Stimulated activated CD4-positive, alpha-beta T cell treated with anti-CD3 and anti-CD28 coated beads, Interleukin-12 subunit alpha, Interleukin-12 subunit beta, amount 100 ng/mL, for 48 hours (primary cell): Measurements from ENCODE around the gene CAV1.

Source experiments
- DNase-seq, 3 donors: peaks; one replicate each; pipeline ENCODE4 v3.0.0-alpha.2; 2020; ENCODE audit warnings: low read depth in 2 of 3, low spot score in 1 of 3

CAV1 gene

GRCh38 chr7:116554911-116555310, 30.1 kb downstream of the CAV1 start:
- DNase-seq, result no peak

GRCh38 chr7:116557066-116557585, 32.3 kb downstream of the CAV1 start:
- DNase-seq, result no peak

- no peak for DNase-seq
These were observed 33.1 kb downstream of the CAV1 start for GRCh38 chr7:116557901-116558300.

- DNase-seq, result no peak
These were observed 35.5 kb downstream of the CAV1 start for GRCh38 chr7:116560021-116560970.

GRCh38 chr7:116561697-116562483, 37.1 kb downstream of the CAV1 start:
- no peak for DNase-seq

- no peak for DNase-seq
These were observed 37.8 kb downstream of the CAV1 start for GRCh38 chr7:116562529-116563121.

GRCh38 chr7:116565981-116566380, 41.1 kb downstream of the CAV1 start:
- DNase-seq, result no peak

GRCh38 chr7:116566666-116567065, 41.8 kb downstream of the CAV1 start:
- no peak for DNase-seq

- DNase-seq, result no peak
These were observed 44.9 kb downstream of the CAV1 start for GRCh38 chr7:116569737-116570136.

- no peak for DNase-seq
These were observed 45.5 kb downstream of the CAV1 start for GRCh38 chr7:116570306-116570705.

GRCh38 chr7:116571037-116571436, 46.2 kb downstream of the CAV1 start:
- DNase-seq, result no peak

GRCh38 chr7:116571552-116571951, 46.7 kb downstream of the CAV1 start:
- no peak for DNase-seq

- no peak for DNase-seq
These were observed 47.2 kb downstream of the CAV1 start for GRCh38 chr7:116572036-116572435.

GRCh38 chr7:116573541-116573940, 48.7 kb downstream of the CAV1 start:
- no peak for DNase-seq

GRCh38 chr7:116574025-116574822, 49.4 kb downstream of the CAV1 start:
- no peak for DNase-seq

- DNase-seq, result no peak
These were observed 51.0 kb downstream of the CAV1 start for GRCh38 chr7:116575853-116576252.

GRCh38 chr7:116576350-116577319, 51.8 kb downstream of the CAV1 start:
- no peak for DNase-seq

GRCh38 chr7:116577320-116577871, 52.6 kb downstream of the CAV1 start:
- peak in 1 of 3 donors; percentile 15 for DNase-seq

- DNase-seq, result no peak
These were observed 53.7 kb downstream of the CAV1 start for GRCh38 chr7:116578526-116578925.
